ENCODE measurements around the gene ENPP3. TPM values are rescaled to one million over a fixed set of nuclear protein-coding genes. Genes with fewer than 3 reads are reported as not detected.
A peak's percentile ranks its signal among the peaks of the same experiment; 100 is the strongest.

ENPP3 gene
- total RNA-seq, 1 experiment from 2014 or later: 0.45 TPM

DNA sequence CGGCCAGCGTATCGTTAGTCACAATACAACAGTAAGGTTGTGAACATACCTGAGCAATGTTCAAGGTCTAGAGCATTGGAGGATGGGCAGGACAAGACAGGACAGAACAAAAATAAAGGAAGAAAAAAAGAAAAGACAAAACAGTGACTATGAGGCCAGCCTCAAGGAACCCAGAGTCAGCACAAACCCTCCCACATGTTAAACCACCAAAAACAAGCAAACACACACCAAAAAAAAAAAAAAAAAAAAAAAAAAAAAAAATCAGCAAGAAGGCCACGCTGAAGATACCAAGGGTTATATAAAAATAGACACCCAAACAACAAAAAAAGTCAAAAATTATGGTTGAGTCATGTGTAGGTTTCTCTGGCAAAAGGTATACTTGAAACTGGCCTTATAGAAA lies 21.8 kb upstream of the ENPP3 start:
- TF ChIP-seq CTCF (conservative IDR thresholded peaks at IDR 0.05; ENCODE audit: low read depth, low read length) (no peak), EZH2 (IDR thresholded peaks at IDR 0.05; ENCODE audit: borderline replicate concordance, low read depth, low read length, poor library complexity, severe bottlenecking) (no peak)
- intact Hi-C loops (cut with micrococcal nuclease; ENCODE audit: unreplicated experiment): no loop called here
- Histone ChIP-seq H3K4me1 (ENCODE audit: insufficient read depth, low read length, poor library complexity, severe bottlenecking) (no peaks in the 10 kb centered on the region), H3K4me3 (ENCODE audit: low read depth, low read length, poor library complexity, severe bottlenecking) (no peak overlapping the region), H3K36me3 (ENCODE audit: insufficient read depth, low read length, poor library complexity, severe bottlenecking) (peaks cover 79% of the 10 kb centered on the region), H3K27me3 (replicated peaks; ENCODE audit: insufficient read depth, low read depth, low read length, poor library complexity) (no peaks in the 10 kb centered on the region), H3K9me3 (ENCODE audit: low read depth, low read length, poor library complexity, severe bottlenecking) (no peaks in the 10 kb centered on the region), H3K27ac (ENCODE audit: low read depth, low read length, poor library complexity, severe bottlenecking) (no peak overlapping the region)
- BruUV-seq (replicated peaks): no TSS peak
- POLR2A ChIA-PET (ENCODE audit: low non-redundant PET): no interaction called here
- CTCF ChIA-PET: no interaction called here
- DNase-seq (ENCODE audit: low spot score): no peak

- ChIA-PET POLR2A (ENCODE audit: low non-redundant PET) (interaction anchor here (0.6 kb wide), 2 partner anchors 43 to 421 kb away, joined by 3 to 4 read pairs; no protein-coding TSS in a partner anchor), CTCF (interaction anchor here (0.5 to 1.8 kb wide), 16 partner anchors 9 to 755 kb away, joined by 3 to 8 read pairs (median 4); partner anchors contain the start of gene ENPP3)
- no peaks in the 10 kb centered on the region for H3K27me3 ChIP-seq (replicated peaks; ENCODE audit: insufficient read depth, low read depth, low read length, poor library complexity)
- H3K9me3 ChIP-seq (ENCODE audit: low read depth, low read length, poor library complexity, severe bottlenecking): no peaks in the 10 kb centered on the region
- peaks cover 17% of the 10 kb centered on the region for H3K4me1 ChIP-seq (ENCODE audit: insufficient read depth, low read length, poor library complexity, severe bottlenecking)
- intact Hi-C loops (cut with micrococcal nuclease; ENCODE audit: unreplicated experiment): loop anchor here (2.0 to 5.0 kb wide), 3 partner anchors 246 to 743 kb away; no protein-coding TSS in a partner anchor
- H3K4me3 ChIP-seq (ENCODE audit: low read depth, low read length, poor library complexity, severe bottlenecking): peak within 1 kb of the TSS; percentile 72
- TF ChIP-seq EZH2 (IDR thresholded peaks at IDR 0.05; ENCODE audit: borderline replicate concordance, low read depth, low read length, poor library complexity, severe bottlenecking) (no peak), CTCF (conservative IDR thresholded peaks at IDR 0.05; ENCODE audit: low read depth, low read length) (peak; percentile 100)
- H3K27ac ChIP-seq (ENCODE audit: low read depth, low read length, poor library complexity, severe bottlenecking): peak within 1 kb of the TSS; percentile 64
- peak; percentile 96 for DNase-seq (ENCODE audit: low spot score)
- BruUV-seq (replicated peaks): no TSS peak
- H3K36me3 ChIP-seq (ENCODE audit: insufficient read depth, low read length, poor library complexity, severe bottlenecking): peaks cover 29% of the 10 kb centered on the region
These were observed 9.1 kb upstream of the ENPP3 start, which contains the start of gene MED23 for GRCh38 chr6:131627724-131628682. Gene MED23, minus strand, starts transcription at chr6:131628242. Its CDS starts 193 bp downstream, at chr6:131628049.

- H3K4me1 ChIP-seq (ENCODE audit: insufficient read depth, low read length, poor library complexity, severe bottlenecking): peaks cover 17% of the 10 kb centered on the region
- H3K36me3 ChIP-seq (ENCODE audit: insufficient read depth, low read length, poor library complexity, severe bottlenecking): peaks cover 22% of the 10 kb centered on the region
- no peak overlapping the region for H3K27ac ChIP-seq (ENCODE audit: low read depth, low read length, poor library complexity, severe bottlenecking)
- H3K27me3 ChIP-seq (replicated peaks; ENCODE audit: insufficient read depth, low read depth, low read length, poor library complexity): no peaks in the 10 kb centered on the region
- no peak for DNase-seq (ENCODE audit: low spot score)
- TF ChIP-seq EZH2 (IDR thresholded peaks at IDR 0.05; ENCODE audit: borderline replicate concordance, low read depth, low read length, poor library complexity, severe bottlenecking) (no peak), CTCF (conservative IDR thresholded peaks at IDR 0.05; ENCODE audit: low read depth, low read length) (no peak)
- ChIA-PET POLR2A (ENCODE audit: low non-redundant PET) (interaction anchor here (0.6 kb wide), 2 partner anchors 44 to 422 kb away, joined by 3 to 4 read pairs; no protein-coding TSS in a partner anchor), CTCF (interaction anchor here (0.5 to 1.8 kb wide), 12 partner anchors 8 to 744 kb away, joined by 3 to 8 read pairs (median 4); partner anchors contain the start of gene ENPP3)
- H3K9me3 ChIP-seq (ENCODE audit: low read depth, low read length, poor library complexity, severe bottlenecking): no peaks in the 10 kb centered on the region
- peak overlapping the region; percentile 72 for H3K4me3 ChIP-seq (ENCODE audit: low read depth, low read length, poor library complexity, severe bottlenecking)
- BruUV-seq (replicated peaks): no TSS peak
- intact Hi-C loops (cut with micrococcal nuclease; ENCODE audit: unreplicated experiment): loop anchor here (2.0 to 5.0 kb wide), 3 partner anchors 246 to 744 kb away; no protein-coding TSS in a partner anchor
These were observed 8.4 kb upstream of the ENPP3 start for GRCh38 chr6:131628726-131629125.

All from A673 (cell line).